GM18526 (cell line): Measurements from ENCODE around the gene MS4A4E.

Experiments used
- POLR2A ChIP-seq: IDR thresholded peaks from 3 replicates; pipeline ENCODE4 v1.6.1; 2011; ENCODE audit not compliant: insufficient read length; ENCODE audit errors: extremely low read depth

The MS4A4E gene

DNA sequence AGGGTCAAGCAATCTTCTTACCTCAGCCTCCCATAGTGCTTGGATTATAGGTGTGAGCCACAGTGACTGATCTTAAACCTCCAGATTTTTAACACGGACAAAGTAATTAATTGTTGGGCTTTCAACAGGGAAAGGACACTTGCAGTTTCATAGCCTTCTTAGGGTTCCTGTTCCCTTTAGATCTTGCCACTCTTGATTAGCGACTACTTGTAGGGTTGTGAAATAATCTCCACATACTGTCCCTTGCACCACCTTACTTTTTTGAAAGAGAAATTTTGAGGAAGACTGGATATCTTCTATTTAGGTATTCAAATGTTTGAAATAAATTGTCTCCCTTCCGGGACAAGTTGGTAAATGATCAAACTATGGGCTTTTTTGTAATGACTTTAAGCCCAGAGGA lies 7.6 kb downstream of the MS4A4E start:
- TF ChIP-seq POLR2A, result no peak

DNA sequence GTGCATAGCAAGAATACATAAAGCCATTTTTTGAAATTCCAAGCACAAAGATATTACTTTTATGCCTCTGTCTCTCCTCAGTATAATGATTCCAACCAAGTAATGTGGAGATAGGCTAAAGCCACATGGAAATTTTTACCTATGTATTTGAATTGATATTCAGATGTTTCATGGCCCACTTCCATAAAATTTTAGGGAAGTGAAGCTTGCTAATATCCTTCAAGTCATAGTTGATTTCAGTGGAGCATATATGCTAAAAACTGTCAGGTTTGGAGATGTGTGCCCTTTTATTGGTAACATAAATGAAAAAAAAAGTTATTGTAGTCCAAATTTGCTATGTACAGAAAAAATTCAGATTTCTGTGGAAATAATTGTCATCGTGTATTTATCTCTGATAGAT lies 12.3 kb downstream of the MS4A4E start:
- TF ChIP-seq POLR2A, result no peak

DNA sequence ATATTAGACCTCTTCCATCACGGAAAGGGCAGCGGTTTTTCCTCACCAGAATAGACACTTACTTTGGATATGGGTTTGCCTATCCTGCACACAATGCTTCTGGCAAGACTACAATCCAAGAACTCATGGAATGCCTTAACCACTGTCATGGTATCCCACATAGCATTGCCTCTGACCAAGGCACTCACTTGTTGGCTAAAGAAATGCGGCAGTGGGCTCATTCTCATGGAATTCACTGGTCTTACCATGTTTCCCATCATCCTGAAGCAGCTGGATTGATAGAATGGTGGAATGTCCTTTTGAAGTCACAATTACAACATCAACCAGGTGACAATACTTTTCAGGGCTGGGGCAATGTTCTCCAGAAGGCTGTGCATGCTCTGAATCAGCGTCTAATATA lies 20.8 kb downstream of the MS4A4E start:
- TF ChIP-seq POLR2A, result no peak

DNA sequence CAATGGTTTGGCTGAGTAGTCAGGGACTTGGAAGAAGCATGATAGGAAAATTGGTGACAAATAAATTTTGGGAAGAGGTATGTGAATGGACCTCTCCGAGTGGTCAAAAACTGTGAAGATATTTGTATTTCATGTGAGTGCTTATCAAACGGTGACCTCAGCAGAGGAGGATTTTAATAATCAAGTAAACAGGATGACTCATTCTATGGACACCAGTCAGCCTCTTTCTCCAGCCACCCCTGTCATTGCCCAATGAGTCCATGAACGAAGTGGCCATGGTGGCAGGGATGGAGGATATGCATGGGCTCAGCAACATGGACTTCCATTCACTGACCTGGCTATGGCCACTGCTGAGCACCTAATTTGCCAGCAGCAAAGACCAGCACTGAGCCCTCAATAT lies 21.2 kb downstream of the MS4A4E start:
- TF ChIP-seq POLR2A, result no peak

DNA sequence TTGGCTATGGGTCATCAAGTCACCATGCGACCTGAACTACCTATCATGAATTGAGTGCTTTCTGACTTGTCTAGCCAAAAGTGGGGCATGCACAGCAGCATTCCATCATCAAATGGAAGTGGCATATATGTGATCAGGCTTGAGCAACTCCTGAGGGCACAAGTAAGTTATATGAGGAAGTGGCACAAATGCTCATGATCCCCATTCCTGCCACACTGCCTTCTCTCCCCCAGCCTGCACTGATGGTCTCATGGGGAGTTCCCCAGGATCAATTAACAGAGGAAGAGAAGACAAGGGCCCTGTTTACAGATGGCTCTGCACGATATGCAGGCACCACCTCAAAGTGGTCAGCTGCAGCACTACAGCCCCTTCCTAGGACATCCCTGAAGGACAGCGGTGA lies 21.8 kb downstream of the MS4A4E start:
- no peak for TF ChIP-seq POLR2A

DNA sequence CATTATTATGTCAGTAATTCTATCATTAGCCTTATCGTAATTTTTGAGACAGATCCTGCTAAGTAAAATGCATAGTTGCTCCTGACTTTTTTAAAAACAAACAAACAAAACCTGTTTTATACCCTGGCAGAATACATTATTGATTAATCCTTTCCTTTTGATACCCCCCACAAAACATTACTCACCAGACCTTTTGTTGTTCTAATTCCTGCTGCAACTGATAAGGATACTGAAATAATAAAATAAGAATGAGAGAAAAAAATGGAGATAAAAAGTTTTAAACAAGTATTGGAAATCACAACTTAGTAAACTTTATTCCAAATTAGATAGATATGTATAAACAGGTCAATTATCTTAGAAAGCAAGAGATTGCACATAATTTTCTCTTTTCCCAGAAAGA lies 28.6 kb downstream of the MS4A4E start:
- no peak for TF ChIP-seq POLR2A

DNA sequence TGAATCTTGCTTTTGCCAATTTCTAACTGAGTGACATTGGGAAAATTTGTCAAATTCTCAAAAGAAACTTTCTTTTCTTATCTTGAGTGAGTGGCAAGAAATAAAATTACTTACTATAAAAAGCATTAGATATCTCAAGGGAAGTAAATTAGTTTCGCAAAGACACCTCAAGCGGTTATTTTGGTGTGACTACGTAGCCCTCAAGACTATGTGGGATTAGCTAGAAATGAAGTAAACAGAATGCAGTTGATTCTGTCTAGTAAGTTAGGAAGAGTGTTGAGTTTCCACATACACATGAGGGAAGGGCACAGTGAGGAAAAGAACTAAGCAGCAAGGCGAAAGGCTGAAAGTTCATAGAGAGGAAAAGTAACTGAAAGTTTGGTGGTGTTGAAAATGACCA lies 31.7 kb downstream of the MS4A4E start:
- TF ChIP-seq POLR2A, result no peak

DNA sequence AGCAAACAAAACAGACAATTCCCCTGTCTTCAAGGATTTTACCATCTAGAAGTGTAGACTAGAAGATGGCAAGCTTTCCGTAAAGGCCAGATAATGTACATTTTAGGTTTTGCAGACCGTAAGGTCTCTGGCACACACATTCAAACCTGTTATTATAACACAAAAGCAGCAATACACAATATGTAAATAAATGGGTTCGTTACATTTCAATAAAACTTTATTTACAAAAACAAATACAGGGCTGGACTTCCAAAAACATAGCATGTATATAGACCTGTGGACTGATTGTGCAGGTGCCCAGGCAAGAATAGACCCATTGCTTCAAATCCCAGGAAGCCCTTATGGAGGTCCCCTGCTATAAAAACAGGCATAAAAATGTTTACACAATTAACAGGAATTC lies 33.0 kb downstream of the MS4A4E start:
- TF ChIP-seq POLR2A, result no peak

DNA sequence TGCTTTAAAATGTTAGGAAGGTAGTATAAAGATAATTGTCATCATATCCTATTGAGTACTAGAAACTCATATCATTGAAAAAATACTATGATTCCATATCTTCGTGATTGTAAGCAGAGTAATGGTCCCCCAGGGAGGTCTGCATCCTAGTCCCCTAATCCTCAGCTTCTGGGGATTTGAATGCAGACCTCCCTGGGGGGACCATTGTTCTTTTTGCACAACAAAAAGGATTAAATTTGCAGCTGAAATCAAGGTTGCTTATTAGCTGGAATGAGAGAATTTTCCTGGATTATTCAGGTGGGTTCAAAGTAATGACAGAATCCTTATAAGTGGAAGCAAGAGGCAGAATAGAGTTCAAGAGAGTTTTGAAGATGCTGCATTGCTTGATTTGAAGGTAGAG lies 34.0 kb downstream of the MS4A4E start:
- TF ChIP-seq POLR2A, result no peak

DNA sequence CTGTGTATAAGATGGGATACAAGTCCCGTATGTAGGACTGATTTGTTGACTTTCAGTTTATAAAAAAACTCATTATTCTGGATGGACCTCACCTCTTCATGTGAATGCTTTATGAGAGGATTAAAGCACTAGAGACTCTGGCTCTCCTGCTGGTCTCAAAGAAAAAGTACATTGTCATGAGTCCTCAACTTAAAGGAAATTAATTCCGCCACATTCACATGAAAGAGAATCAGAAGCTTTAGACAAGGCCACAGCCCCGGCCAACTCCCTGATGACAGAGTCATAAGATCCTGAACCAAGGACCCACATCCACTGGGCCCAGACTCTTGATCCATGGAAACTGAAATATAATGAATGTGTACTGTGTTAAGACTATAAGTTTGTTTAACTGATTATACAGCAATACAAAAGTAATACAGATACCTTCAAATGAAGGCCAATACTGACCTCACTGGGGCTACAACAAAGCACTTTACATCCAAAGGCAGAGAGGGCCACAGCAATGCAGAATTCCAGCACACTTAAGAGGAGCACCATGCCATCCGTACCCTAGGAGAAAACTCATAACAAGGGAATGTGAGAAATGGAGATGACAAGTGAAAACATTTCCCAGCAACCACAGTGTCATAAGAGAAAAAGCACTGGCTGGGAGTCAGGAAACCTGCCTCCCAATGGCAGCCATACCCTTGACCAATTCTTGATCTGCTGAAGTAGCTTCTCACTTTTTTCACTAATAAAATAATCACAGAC lies 34.6 kb downstream of the MS4A4E start:
- TF ChIP-seq POLR2A, result no peak

DNA sequence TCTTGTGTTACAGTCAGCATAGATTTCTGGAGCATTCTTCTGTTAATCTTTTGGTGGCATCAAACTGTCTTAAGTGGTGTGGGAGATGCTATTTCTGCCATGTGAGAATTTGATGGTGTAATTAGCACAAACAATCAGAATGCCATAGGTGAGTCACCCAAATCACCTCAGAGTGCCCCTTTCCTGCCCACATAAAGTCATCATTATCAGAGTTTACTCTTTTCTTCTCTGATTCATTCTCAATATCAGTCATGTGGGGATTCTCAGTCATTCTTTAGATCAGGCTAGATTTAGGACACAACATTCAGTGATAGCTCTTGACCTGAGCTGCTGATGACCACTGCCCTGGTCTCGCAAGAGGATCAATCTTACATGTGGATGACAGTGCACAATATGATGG lies 36.3 kb downstream of the MS4A4E start:
- TF ChIP-seq POLR2A, result no peak

DNA sequence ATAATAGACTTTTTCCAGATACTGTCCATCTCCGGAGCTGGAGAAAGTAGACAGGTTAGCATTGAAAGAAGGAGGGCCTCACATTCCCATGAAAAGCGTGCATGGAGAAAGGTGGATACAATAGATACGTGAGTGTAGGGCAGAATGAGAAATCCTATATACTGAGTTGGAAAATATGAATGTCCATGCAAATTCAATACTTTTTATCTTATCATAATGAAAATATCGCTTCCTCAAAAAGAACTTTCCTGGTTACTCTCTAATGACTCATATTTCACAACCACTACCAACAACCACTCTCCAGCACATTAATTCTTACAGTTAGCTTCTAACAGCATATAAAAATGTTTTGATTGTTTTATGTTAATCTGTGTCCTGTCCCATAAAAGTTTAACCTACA lies 38.0 kb downstream of the MS4A4E start:
- TF ChIP-seq POLR2A, result no peak

DNA sequence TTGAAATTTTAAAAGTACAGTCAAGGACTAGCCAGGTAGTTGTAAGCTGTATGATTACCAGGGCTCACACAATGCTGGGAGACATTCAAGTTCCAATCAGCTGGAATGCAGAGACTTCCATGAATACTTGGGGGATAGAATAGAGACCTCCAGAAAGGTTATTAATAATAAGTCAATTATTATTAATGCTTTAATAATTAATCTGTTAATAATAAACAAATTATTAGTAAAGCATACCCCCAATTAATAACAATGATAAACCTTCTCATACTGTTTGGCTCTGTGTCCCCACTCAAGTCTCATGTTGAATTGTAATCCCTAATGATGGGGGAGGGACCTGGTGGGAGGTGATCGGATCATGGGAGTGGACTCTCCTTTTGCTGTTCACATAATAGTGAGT lies 45.5 kb downstream of the MS4A4E start:
- no peak for TF ChIP-seq POLR2A

DNA sequence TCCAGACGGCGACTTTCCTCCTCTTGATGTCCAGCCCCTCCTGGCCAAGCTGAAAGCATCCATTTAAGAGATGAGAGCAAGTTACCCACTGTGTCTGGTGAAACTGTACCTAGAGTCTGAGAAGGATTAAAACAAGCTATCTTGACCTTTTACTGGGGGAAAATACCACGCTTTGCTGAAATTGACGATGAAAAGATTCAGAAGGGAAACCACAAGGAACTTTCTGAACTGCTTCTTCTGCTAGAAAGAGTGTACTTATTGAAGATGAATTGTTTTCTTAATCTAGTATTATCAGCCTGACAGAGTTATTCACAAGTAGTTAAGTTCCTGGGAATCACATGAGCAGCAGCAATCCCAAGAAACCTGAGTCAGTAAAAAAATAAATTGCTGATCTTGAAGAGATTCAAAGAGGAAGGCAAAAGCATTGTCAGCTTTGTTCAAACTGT lies 47.0 kb downstream of the MS4A4E start:
- TF ChIP-seq POLR2A, result no peak

DNA sequence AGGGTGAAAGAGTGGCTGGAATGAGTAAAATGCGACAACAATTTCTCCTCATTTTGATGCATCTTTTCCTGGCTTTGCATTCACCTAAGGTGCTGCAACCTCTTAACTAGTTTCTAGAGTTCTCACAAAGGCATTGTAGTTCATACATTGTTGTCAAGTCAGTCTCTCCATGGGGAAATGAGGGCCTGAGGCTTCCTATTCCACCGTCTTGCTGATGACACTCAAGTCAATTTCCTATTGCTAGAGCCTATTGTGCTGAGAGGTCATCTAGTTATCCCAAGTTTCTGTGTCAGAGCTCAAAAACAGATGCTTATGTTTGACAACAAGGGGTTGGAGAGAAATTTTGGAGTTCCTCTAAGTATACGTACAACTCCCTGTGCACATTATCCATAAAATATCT lies 48.4 kb downstream of the MS4A4E start:
- TF ChIP-seq POLR2A, result no peak

DNA sequence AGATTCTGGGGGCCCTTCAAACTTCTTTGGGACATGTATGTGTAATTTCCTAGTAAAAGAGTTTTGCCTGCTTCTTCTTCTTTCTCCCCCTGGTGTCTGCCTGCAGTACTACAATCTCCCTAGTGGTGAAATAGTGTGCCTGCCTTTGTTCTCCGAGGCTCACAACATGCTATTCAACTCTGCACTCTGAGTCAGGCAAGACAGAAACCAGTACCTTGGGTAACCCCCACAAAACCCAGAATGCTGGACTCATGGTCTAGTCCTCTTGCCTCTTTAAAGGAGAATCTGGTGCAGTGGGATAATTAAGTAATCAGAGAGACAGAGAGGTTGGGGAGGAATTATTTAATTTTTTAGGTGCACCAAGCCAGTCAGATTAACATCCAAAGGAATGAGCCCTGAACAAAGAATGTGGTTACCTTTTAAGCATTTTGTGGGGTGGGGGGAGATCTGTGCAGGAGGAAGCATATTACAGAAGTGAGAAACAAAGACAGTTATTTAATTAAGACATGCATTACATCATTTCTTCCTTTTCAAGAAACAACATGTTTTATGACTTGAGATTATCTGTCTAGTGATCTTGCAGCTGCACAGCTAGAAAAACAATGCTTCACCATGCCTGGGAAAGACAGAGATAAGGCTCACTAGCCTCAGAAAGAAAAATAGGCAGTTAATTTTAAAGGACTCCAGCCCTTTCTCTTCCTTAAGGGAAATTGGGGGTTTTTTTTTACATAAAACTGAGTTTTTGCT lies 49.1 kb downstream of the MS4A4E start:
- TF ChIP-seq POLR2A, result no peak

DNA sequence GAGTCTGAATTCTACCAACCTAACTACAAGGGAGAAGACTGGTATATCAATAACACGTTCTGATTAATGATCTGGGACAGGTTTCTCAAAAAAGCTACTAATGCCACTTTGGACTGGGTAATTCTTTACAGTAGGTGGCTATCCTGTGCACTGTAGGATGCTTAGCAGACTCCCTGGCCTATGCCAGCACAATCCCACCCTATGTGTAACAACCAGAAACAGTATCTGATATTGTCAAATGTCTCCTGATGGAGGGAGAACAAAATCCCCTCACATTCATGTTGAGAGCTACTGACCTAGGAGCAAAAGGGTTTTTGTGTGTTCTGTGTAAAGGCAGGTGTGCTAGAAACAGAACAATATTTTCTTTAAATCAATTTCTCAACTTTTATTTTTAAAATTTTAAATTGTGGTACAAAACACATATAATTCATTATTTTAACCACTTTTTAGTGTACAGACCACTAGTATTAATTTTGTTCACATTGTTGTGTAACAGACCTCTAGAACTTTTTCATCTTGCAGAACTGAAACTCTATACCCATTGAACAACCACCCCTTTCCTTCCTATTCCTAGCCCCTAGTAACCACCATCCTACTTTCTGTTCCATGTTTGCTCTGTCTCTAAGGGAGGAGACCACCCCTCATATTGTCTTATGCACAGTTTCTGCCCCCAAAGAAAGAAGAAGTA lies 58.0 kb downstream of the MS4A4E start:
- TF ChIP-seq POLR2A, result no peak
